Central memory CD8-positive, alpha-beta T cell (primary cell): Measurements from ENCODE around the gene PKHD1.

Source experiments
- ATAC-seq: fragments of 150-1000 bp; cut with Tn5 transposase; replicated peaks from 2 replicates; pipeline ENCODE4 v1.10.0; 2022; ENCODE audit warnings: mild to moderate bottlenecking, moderate FRiP score, moderate number of reproducible peaks; ENCODE audit not compliant: poor library complexity, severe bottlenecking; ENCODE audit errors: extremely low read depth
- DNase-seq, 2 donors: peaks; one replicate each; pipeline ENCODE4 v3.0.0; 2021; ENCODE audit warnings: low spot score in 2 of 2
- H3K27ac Mint-ChIP-seq: one replicate; pipeline ENCODE4 v1.8.0; 2022; ENCODE audit warnings: low read depth, mild to moderate bottlenecking, moderate library complexity, mixed read lengths
- H3K27me3 Mint-ChIP-seq: one replicate; pipeline ENCODE4 v1.8.0; 2022; ENCODE audit warnings: mixed read lengths
- H3K36me3 Mint-ChIP-seq: one replicate; pipeline ENCODE4 v1.8.0; 2022; ENCODE audit warnings: mild to moderate bottlenecking, moderate library complexity, mixed read lengths; ENCODE audit not compliant: insufficient read depth
- H3K4me1 Mint-ChIP-seq: one replicate; pipeline ENCODE4 v1.8.0; 2022; ENCODE audit warnings: mixed read lengths
- H3K4me3 Mint-ChIP-seq: one replicate; pipeline ENCODE4 v1.8.0; 2022; ENCODE audit warnings: mild to moderate bottlenecking, moderate library complexity, mixed read lengths
- H3K9me3 Mint-ChIP-seq: one replicate; pipeline ENCODE4 v1.8.0; 2022; ENCODE audit warnings: mixed read lengths

The PKHD1 gene

GRCh38 chr6:51616243-51616642 is 471.2 kb downstream of the PKHD1 start:
- Mint-ChIP-seq H3K27me3 (no peaks in the 10 kb centered on the region), H3K36me3 (no peaks in the 10 kb centered on the region), H3K27ac (no peak overlapping the region), H3K4me3 (no peak overlapping the region), H3K4me1 (no peaks in the 10 kb centered on the region), H3K9me3 (peaks cover 12% of the 10 kb centered on the region)
- DNase-seq (no peak), ATAC-seq (no peak)

DNA sequence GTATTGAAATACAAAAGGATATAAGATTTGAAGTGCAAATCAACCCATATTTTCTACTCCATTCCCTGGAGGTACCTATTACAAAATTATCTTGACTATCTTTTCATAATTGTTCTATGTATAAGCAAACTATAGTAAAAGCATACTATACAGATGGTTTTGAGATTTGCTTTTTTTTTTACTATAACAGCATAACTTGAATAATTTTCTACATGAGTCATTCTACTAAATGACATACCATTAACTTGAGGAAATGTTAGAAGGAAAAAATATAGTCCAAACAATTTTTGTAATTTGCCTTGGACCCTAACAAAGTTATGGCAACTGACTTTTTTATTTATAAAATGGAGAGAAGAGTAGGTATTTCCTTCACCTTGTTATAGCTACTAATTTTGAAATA is 472.7 kb downstream of the PKHD1 start:
- no peak overlapping the region for H3K4me3 Mint-ChIP-seq
- DNase-seq (no peak), ATAC-seq (no peak)
- peaks cover 12% of the 10 kb centered on the region for H3K9me3 Mint-ChIP-seq
- no peaks in the 10 kb centered on the region for H3K4me1 Mint-ChIP-seq
- H3K27ac Mint-ChIP-seq: no peak overlapping the region
- no peaks in the 10 kb centered on the region for H3K36me3 Mint-ChIP-seq
- no peaks in the 10 kb centered on the region for H3K27me3 Mint-ChIP-seq

DNA sequence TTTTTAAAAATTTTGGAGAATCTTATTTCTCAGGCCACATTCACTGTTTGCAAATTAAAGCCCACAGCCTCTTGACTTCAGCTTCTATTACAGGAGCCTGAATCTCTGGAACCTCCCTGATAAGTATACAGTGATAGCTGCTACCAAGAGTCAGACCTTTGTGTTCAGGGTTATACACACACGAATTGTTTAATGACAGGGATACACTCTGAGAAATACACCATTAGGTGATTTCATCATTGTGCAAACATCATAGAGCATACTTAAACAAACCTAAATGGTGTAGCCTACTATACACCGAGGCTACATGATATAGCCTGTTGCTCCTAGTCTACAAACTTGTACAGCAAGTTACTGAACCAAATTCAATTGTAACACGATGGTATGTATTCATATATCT is 473.9 kb downstream of the PKHD1 start:
- H3K27ac Mint-ChIP-seq: no peak overlapping the region
- H3K9me3 Mint-ChIP-seq: peaks cover 12% of the 10 kb centered on the region
- ATAC-seq (no peak), DNase-seq (no peak)
- H3K36me3 Mint-ChIP-seq: no peaks in the 10 kb centered on the region
- no peaks in the 10 kb centered on the region for H3K4me1 Mint-ChIP-seq
- H3K4me3 Mint-ChIP-seq: no peak overlapping the region
- H3K27me3 Mint-ChIP-seq: no peaks in the 10 kb centered on the region

GRCh38 chr6:51608932-51609331 is 478.5 kb downstream of the PKHD1 start:
- Mint-ChIP-seq H3K9me3 (peaks cover 13% of the 10 kb centered on the region), H3K27me3 (no peaks in the 10 kb centered on the region), H3K36me3 (no peaks in the 10 kb centered on the region), H3K4me1 (no peaks in the 10 kb centered on the region), H3K27ac (no peak overlapping the region), H3K4me3 (no peak overlapping the region)
- ATAC-seq (no peak), DNase-seq (no peak)

GRCh38 chr6:51608383-51608782 is 479.0 kb downstream of the PKHD1 start:
- H3K27ac Mint-ChIP-seq: no peak overlapping the region

GRCh38 chr6:51600514-51600913 is 486.9 kb downstream of the PKHD1 start:
- Mint-ChIP-seq H3K4me1 (no peaks in the 10 kb centered on the region), H3K36me3 (no peaks in the 10 kb centered on the region), H3K4me3 (no peak overlapping the region), H3K27ac (no peak overlapping the region), H3K27me3 (no peaks in the 10 kb centered on the region), H3K9me3 (peaks cover 26% of the 10 kb centered on the region)
- no peak for DNase-seq
- no peak for ATAC-seq

More at GRCh38 chr6:51608383-51608782, 479.0 kb downstream of the PKHD1 start:
- H3K9me3 Mint-ChIP-seq: peaks cover 13% of the 10 kb centered on the region
- H3K36me3 Mint-ChIP-seq: no peaks in the 10 kb centered on the region
- DNase-seq (no peak), ATAC-seq (no peak)
- H3K27me3 Mint-ChIP-seq: no peaks in the 10 kb centered on the region
- H3K4me1 Mint-ChIP-seq: no peaks in the 10 kb centered on the region
- no peak overlapping the region for H3K4me3 Mint-ChIP-seq

GRCh38 chr6:51598171-51598570 is 489.2 kb downstream of the PKHD1 start:
- H3K9me3 Mint-ChIP-seq: peaks cover 31% of the 10 kb centered on the region
- ATAC-seq (no peak), DNase-seq (no peak)
- H3K36me3 Mint-ChIP-seq: no peaks in the 10 kb centered on the region
- no peaks in the 10 kb centered on the region for H3K27me3 Mint-ChIP-seq
- no peak overlapping the region for H3K4me3 Mint-ChIP-seq
- no peaks in the 10 kb centered on the region for H3K4me1 Mint-ChIP-seq
- H3K27ac Mint-ChIP-seq: no peak overlapping the region

- no peak overlapping the region for H3K4me3 Mint-ChIP-seq
- H3K4me1 Mint-ChIP-seq: no peaks in the 10 kb centered on the region
- ATAC-seq (no peak), DNase-seq (no peak)
- peaks cover 2% of the 10 kb centered on the region for H3K36me3 Mint-ChIP-seq
- H3K27ac Mint-ChIP-seq: no peak overlapping the region
- H3K27me3 Mint-ChIP-seq: no peaks in the 10 kb centered on the region
- H3K9me3 Mint-ChIP-seq: peaks cover 35% of the 10 kb centered on the region
Measured at GRCh38 chr6:51594981-51595380, 492.4 kb downstream of the PKHD1 start.

- ATAC-seq (no peak), DNase-seq (no peak)
- Mint-ChIP-seq H3K4me3 (no peak overlapping the region), H3K27me3 (no peaks in the 10 kb centered on the region), H3K36me3 (no peaks in the 10 kb centered on the region), H3K9me3 (peaks cover 33% of the 10 kb centered on the region), H3K27ac (no peak overlapping the region), H3K4me1 (no peaks in the 10 kb centered on the region)
Measured at GRCh38 chr6:51585264-51585663, 502.1 kb downstream of the PKHD1 start.

GRCh38 chr6:51584163-51584562 is 503.2 kb downstream of the PKHD1 start:
- Mint-ChIP-seq H3K36me3 (no peaks in the 10 kb centered on the region), H3K9me3 (peaks cover 37% of the 10 kb centered on the region), H3K4me3 (no peak overlapping the region), H3K27me3 (no peaks in the 10 kb centered on the region), H3K4me1 (no peaks in the 10 kb centered on the region), H3K27ac (no peak overlapping the region)
- ATAC-seq (no peak), DNase-seq (no peak)

DNA sequence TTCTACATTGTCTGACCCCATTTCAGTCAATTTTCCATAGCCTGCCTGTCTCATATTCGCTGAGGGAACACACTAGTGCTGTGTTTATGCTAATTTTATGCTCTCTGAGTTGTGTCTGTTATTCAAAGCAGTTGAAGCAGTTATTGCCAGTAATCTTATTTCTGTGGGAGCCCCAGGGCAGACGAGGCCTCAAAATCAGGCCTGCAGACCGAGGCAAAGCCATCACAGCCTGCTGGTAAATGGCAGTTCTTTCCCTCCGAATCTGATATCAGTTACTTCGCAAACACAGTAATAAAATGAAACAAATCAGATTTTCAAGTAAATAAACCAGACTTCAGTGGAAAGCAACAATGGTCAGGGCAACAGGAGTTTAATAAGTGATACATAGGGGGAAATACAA is 508.4 kb downstream of the PKHD1 start:
- Mint-ChIP-seq H3K27ac (no peak overlapping the region), H3K9me3 (peaks cover 23% of the 10 kb centered on the region)

DNA sequence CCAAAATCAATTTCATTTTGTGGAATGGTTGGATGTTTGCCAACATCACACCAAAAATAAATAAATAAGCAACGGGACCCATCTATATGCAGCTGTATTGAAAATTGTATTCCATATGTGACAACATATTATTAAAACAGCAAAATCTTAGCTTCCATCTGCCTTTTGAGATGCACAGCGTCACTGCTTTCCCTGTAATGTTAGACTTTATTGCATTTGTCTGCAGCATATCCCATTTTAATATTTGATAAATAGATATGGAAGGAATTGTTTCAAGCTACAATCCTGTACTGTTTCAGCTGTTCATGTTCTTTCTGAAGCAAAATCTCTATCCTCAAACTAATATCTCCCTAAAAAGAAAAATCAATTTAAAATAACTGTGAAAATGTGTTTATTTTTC is 509.1 kb downstream of the PKHD1 start:
- Mint-ChIP-seq H3K9me3 (peaks cover 23% of the 10 kb centered on the region), H3K36me3 (peaks cover under 1% of the 10 kb centered on the region), H3K4me1 (no peaks in the 10 kb centered on the region), H3K27ac (no peak overlapping the region), H3K27me3 (no peaks in the 10 kb centered on the region), H3K4me3 (no peak overlapping the region)
- ATAC-seq (no peak), DNase-seq (no peak)

More for the DNA sequence above, 508.4 kb downstream of the PKHD1 start:
- ATAC-seq (no peak), DNase-seq (no peak)
- Mint-ChIP-seq H3K4me1 (no peaks in the 10 kb centered on the region), H3K4me3 (no peak overlapping the region), H3K36me3 (no peaks in the 10 kb centered on the region), H3K27me3 (no peaks in the 10 kb centered on the region)

GRCh38 chr6:51574040-51574439 is 513.4 kb downstream of the PKHD1 start:
- Mint-ChIP-seq H3K27me3 (no peaks in the 10 kb centered on the region), H3K4me1 (no peaks in the 10 kb centered on the region), H3K27ac (no peak overlapping the region), H3K36me3 (peaks cover 2% of the 10 kb centered on the region), H3K4me3 (no peak overlapping the region), H3K9me3 (peaks cover 19% of the 10 kb centered on the region)
- DNase-seq: no peak
- ATAC-seq: no peak

DNA sequence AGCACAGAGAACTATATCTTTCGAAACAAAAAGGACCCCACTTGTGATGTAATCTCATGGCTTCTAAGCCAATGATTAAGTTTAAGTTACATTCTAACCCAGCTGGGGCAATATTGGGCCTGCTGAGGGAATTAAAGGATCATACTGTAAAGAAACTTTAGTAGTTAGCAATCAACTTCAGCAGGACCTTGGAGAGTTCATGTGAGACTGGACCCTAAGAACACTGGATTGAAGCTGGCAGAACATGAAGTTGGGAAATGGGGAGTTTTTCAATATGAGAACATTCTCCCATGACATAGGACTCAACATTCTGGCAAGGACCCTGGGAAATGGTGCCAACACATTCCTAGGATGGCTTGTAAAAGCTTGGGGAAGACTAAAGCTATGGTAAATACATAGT is 516.2 kb downstream of the PKHD1 start:
- peaks cover 2% of the 10 kb centered on the region for H3K36me3 Mint-ChIP-seq
- H3K27me3 Mint-ChIP-seq: no peaks in the 10 kb centered on the region
- H3K4me1 Mint-ChIP-seq: no peaks in the 10 kb centered on the region
- H3K9me3 Mint-ChIP-seq: peaks cover 11% of the 10 kb centered on the region
- ATAC-seq (no peak), DNase-seq (no peak)
- no peak overlapping the region for H3K4me3 Mint-ChIP-seq
- no peak overlapping the region for H3K27ac Mint-ChIP-seq
